CD4-positive, alpha-beta T cell treated with Interleukin-15 for 1 hour (primary cell): Measurements from ENCODE around the gene PHYHIPL.

Experiments used
- DNase-seq: peaks from one replicate; pipeline ENCODE4 v3.0.0-alpha.2; 2020

PHYHIPL gene

DNA sequence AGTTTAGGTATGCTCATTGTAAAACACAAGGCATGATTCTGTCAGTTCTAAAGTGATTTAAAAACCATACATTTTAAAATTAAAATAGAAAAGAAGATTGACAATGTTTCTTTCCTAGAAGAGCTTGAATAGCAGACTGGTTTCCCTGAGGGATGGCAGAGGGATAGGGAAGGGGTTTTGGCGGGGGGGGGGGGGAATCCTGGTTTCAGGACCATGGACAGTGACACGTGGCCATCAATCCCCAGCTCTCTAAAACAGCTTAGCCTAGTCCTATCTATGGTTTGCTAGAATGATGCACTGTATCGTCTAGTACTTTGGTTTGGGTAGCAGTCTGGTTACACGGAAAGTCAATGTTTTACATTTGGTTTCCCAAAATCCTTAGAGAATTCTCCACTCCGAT lies 88.7 kb downstream of the PHYHIPL start:
- no peak for DNase-seq

- no peak for DNase-seq
These were observed 89.9 kb downstream of the PHYHIPL start for GRCh38 chr10:59266321-59266720.

DNA sequence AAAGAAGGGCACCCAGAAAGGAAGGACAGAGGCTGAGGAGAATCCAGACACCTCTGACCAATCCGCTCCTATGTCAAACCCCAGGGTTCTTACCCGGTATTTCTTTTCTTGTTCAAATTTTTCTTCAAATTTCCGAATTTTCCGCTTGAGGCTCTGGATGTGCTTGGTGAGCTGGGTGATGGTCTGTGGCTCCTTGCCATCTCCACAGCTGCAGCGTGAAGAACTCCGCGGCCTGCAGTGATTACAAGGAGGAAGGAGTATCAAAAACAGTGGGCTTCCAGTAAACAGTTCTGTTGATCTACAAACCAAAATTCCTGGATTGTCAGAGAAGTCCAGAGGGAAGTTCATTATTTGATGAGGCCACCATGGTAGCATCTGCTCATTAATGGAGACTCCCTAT lies 92.0 kb downstream of the PHYHIPL start:
- no peak for DNase-seq

DNA sequence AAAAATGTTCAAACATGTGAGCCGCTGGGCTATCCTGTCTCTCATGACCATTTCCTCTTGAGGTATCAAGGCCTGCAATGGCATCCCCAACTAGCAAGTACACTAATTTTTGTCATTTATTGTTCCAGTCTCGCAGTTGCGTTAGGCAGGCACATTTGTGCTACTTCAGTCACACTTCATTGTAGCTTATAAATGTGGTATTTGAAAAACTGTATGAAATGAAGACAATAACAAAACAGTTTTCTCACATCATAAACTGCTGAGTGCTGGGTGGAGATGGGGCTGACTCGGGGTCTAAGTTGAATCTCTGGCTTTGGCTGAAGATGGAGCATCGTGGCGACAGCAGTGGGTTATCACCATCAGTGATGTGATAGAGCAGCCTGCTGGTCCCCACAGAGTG lies 93.2 kb downstream of the PHYHIPL start:
- no peak for DNase-seq

GRCh38 chr10:59270492-59270891 lies 94.0 kb downstream of the PHYHIPL start:
- DNase-seq: no peak

- no peak for DNase-seq
These were observed 94.7 kb downstream of the PHYHIPL start for GRCh38 chr10:59271160-59271559.

GRCh38 chr10:59272061-59272460 lies 95.6 kb downstream of the PHYHIPL start:
- no peak for DNase-seq

- no peak for DNase-seq
These were observed 97.0 kb downstream of the PHYHIPL start for GRCh38 chr10:59273445-59273844.

DNA sequence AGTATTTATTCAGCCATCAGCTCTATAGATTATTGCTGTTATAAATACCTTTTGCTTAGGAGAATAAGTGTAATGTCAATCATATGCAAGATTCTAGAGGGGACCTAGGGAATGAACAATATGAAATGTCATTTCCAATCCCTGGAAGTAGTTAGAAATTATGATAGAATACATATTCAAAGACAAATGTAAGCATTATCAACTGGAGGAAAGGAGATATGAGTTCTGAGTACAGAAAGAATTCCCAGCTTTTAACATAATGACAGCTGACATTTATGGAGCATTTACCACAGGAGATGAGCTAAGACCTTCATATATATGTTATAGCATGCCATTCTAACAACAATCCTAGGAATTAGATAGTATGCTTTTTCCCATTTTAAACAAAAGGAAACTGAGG lies 99.7 kb downstream of the PHYHIPL start:
- no peak for DNase-seq

- DNase-seq: no peak
These were observed 100.5 kb downstream of the PHYHIPL start for GRCh38 chr10:59276919-59277318.

GRCh38 chr10:59279476-59279875 lies 103.0 kb downstream of the PHYHIPL start:
- no peak for DNase-seq

DNA sequence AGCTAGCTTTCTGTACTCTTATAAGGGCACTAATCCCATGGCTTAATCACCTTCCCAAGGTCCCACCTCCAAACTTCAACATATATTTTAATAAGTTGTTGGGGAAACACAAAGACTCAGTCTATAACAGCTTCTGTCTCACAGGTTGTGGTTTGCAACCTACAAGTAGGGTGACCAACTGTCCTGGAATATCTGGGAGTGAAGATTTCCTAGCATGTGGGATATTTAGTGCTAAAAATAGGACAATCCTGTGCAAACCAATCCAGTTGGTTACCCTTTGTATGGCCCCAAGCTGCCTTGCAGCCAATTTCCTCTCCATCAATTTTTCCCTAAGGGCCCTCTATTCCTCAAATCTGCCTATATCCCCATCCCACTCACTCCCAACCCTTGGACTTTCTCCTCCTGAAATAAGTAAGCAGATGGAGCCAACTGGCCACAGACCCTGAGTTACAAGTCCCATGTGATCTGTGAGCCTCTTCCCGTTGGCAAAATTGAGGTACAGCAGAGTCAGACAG lies 103.6 kb downstream of the PHYHIPL start:
- DNase-seq: no peak

DNA sequence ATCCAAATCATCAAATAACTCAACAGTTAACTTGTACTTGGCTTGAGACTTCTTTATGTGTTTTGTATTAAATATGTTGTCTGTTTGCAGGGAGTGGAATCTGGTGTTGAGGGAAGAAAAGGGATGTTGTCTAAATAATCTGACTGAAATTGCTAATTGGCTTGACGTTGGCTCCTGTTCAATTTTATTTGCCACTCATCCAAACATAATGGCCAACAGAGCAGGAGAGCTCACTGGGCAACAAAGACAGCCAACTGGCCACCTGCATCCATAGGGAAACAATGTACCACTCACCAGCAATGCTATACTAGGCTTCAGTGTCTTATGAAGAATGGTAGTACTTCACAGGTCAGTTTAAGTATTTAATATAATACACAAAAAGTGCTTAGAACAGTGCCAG lies 105.4 kb downstream of the PHYHIPL start:
- DNase-seq: no peak

GRCh38 chr10:59283456-59284091 lies 107.1 kb downstream of the PHYHIPL start:
- DNase-seq: no peak

DNA sequence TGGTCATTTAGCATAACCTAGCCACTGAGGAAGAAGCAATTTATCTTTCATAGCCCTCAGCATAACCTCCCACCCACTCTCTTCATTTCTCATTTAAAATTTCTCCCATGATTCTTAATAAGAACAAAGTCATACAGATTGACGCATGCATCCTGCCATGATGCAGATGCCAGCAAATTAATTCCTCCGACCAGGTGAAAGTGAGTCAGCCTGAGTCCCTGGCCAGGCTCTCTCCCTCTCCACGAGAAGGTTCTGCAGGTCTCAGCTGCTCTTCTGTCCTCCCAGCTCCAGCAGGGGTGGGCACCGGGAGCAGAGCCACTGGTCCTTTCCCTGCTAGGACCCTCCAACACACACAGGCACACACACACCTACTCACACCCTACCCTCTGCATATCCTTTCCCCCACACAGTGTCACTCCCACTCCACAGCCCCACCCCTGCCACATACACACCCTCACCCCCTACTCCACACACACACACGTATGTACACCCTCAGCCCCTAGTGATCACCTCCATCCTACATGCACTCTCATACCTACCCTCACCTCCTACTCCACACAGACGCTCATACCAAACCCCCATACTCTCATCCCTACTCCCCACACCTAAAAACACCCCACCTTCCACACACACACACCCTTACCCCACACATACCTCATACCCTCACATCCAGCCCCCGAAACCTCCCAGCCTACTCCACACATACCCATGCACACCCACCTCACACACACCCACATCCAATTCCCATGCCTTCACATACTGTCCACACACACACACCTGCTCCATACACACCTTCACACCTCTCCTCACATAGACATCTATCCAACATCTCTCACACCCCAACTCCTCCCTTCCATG lies 107.9 kb downstream of the PHYHIPL start:
- no peak for DNase-seq

DNA sequence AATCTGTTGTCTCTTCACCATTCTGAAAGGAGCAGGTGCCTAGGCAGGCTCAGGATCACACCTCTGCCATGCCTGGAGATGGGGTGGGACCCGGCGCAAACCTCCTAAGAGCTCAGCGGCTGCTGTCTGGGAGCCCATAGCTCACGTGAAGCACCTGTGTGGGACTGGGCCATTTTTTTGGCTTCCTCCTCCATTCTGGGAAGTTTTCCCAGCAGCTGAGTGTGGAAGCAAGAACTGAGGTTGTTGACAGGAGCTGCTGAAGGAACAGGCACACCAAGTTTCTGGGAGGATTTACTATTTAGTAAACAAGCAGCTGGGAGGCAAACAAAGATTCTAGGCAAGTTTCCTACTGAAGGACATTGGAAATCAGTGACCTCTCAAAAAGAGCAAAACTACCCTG lies 108.6 kb downstream of the PHYHIPL start:
- no peak for DNase-seq

- DNase-seq: no peak
These were observed 109.4 kb downstream of the PHYHIPL start for GRCh38 chr10:59285848-59286247.

DNA sequence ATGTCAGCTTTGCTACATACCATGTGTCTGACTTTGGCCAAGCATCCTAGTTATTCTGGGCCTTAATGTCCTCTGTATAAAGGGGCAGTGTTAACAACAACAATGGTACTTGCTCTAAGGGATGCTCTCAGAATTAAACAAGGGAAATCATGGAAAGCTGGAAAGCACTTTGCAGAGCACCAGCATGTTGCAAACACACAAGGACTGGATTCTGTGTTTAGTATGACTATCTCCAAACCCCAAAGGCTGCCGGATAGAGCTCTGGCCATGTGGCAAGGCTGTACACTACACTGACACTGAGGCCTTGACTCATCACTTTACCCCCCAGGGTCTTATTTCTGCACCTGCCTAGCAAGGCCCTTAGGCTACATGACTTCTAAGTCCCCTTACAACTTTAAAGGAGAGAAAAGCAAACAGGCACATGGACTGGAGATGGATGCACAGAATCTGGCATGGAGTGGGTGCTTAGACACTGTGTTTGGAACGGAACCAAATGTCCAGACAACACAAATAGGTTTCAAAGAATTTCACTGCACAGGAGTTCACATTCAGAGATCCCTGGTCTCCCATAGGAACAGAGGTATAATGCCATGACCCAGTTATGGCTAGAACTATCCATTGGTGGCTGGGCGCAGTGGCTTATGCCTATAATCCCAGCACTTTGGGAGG lies 111.3 kb downstream of the PHYHIPL start:
- no peak for DNase-seq

DNA sequence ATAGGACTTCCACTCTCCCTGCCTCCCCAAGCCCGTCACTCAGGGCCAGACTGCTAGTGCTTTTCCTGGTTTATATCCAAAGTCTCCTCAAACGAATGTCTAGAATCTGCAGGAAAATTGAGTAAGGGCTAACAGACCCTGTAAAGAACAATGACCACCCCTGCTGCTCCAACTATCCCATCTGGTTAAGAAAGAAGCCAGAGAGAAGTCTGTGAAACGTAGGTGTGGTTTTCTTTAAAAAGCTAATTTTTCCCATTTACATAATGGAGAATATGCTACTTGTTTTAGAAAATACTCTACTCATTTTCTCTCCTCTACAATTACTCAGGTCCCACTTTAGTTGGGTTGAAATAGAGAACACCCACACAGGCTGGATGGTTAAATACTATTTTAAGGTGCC lies 113.4 kb downstream of the PHYHIPL start:
- DNase-seq: no peak

GRCh38 chr10:59290448-59290847 lies 114.0 kb downstream of the PHYHIPL start:
- DNase-seq: no peak
